Left ventricle myocardium inferior (tissue), 1 donor: ENCODE data around the gene UBE2D3. TPM values are rescaled to one million over a fixed set of nuclear protein-coding genes. Genes with fewer than 3 reads are reported as not detected.

Source experiments
- DNase-seq: peaks from one replicate; pipeline ENCODE4 v3.0.0-alpha.2; 2020
- H3K27ac ChIP-seq: fragments of 200-600 bp; replicated peaks from 2 replicates; pipeline ENCODE4 v1.8.0; 2021
- H3K27me3 ChIP-seq: fragments of 200-600 bp; 2 replicates; pipeline ENCODE4 v1.8.0; 2021; ENCODE audit warnings: low read depth
- H3K36me3 ChIP-seq: fragments of 200-600 bp; 2 replicates; pipeline ENCODE4 v1.8.0; 2021
- H3K4me1 ChIP-seq: fragments of 200-600 bp; 2 replicates; pipeline ENCODE4 v1.8.0; 2021
- H3K4me3 ChIP-seq: fragments of 200-600 bp; 2 replicates; pipeline ENCODE4 v1.8.0; 2021; ENCODE audit warnings: mild to moderate bottlenecking, moderate library complexity
- H3K9me3 ChIP-seq: fragments of 200-600 bp; replicated peaks from 2 replicates; pipeline ENCODE4 v1.8.0; 2021
- CTCF ChIP-seq: fragments of 200-600 bp; IDR thresholded peaks from 2 replicates; pipeline ENCODE4 v1.8.0; 2021; ENCODE audit warnings: antibody characterized with exemption, mild to moderate bottlenecking, borderline replicate concordance
- intact Hi-C: fragments of 100-400 bp; cut with micrococcal nuclease; formaldehyde crosslinking; loops from one replicate; pipeline ENCODE4 v1.11.0; 2022
- total RNA-seq: library from RNA; stranded (reverse); fragmentation: NEBNext Ultra II Directional; extraction: Animal tissue kit (Norgen Biotek cat#: 25700); gene quantifications from one replicate; pipeline ENCODE4 v1.2.1, GENCODE V29; 2021
- donor health status: DM: no; HTN: yes; CAD: no; lungs with severe emphysema.

The UBE2D3 gene
- total RNA-seq, 1 donor from 2014 or later = 251 TPM

DNA sequence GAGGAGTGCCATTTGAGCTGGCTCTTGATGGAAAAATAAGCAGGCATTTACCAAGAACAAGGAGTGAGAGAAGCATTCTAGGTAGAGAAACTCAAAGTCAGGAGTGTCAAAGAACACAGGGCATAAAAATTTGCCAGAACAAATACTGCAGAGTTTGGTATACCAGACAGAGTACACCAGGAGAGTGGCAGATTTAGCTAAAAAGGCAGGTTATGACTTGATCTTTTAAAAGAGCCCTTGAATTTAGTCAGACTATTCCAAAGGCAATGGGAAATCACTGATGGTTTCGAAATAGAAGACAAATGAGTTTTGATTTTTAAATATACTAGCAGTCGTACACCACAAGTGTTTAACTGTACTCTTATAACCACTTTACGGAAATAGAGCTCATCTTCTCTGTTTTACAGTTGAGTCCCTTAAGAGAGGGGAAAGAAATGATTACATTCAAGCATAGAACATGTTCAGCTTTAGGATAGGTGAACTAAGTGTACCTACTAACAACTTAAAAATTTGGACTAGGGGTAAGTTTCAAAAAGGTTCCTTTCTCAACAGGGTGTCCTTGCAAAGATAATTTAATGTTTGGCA is 10.2 kb downstream of the UBE2D3 start:
- Histone ChIP-seq H3K27me3 (no peaks in the 10 kb centered on the region), H3K4me3 (peak overlapping the region; percentile 27), H3K27ac (no peak overlapping the region), H3K36me3 (no peaks in the 10 kb centered on the region), H3K9me3 (no peaks in the 10 kb centered on the region), H3K4me1 (peaks cover 100% of the 10 kb centered on the region)
- intact Hi-C loops = no loop called here
- no peak for DNase-seq
- TF ChIP-seq CTCF = no peak

- peaks cover 100% of the 10 kb centered on the region for H3K4me1 ChIP-seq
- no peak overlapping the region for H3K27ac ChIP-seq
- H3K4me3 ChIP-seq = no peak overlapping the region
- no peaks in the 10 kb centered on the region for H3K9me3 ChIP-seq
- H3K36me3 ChIP-seq = no peaks in the 10 kb centered on the region
- intact Hi-C loops = no loop called here
- no peak for DNase-seq
- H3K27me3 ChIP-seq = no peaks in the 10 kb centered on the region
- TF ChIP-seq CTCF = no peak
These were observed 11.4 kb downstream of the UBE2D3 start for GRCh38 chr4:102815981-102816380.

DNA sequence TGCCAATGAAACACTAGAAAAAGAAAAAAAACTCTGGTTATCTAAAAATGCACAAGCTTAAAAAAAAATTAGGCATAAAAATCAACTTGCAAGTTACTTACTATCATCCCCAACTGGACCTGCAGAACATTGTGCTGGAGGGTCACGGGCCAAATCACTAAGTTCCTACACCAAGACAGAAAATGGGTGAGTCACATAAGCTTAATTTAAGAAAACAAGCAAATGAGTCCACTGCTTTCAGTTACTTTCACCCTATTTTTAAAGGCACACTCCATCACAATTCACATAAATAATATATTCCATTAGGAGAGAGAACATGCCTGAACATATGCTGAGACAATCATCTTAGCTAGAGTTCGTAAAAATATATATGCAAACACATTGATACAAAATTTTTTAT is 17.7 kb downstream of the UBE2D3 start:
- H3K27ac ChIP-seq = peak overlapping the region; percentile 52
- no peak for DNase-seq
- intact Hi-C loops = no loop called here
- no peaks in the 10 kb centered on the region for H3K9me3 ChIP-seq
- no peaks in the 10 kb centered on the region for H3K27me3 ChIP-seq
- H3K4me1 ChIP-seq = peaks cover 89% of the 10 kb centered on the region
- H3K4me3 ChIP-seq = no peak overlapping the region
- H3K36me3 ChIP-seq = peaks cover 30% of the 10 kb centered on the region
- no peak for TF ChIP-seq CTCF

DNA sequence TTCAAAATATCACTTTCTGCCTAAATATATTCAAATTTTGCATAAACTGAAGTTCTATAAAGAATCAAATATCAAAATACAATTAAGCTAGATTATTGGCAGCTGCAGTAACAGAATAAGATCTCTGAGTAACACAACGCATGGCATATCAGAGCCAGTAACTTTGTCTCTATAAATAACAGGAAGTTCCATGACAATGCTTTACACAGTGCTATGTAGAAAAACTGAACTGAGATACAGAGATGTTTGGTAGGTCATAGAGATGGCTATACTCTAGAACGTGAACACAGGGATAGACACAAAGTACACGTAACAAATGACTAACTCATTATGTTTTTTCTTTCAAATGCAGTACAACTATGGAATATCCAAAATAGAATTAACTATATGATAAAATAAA is 18.2 kb downstream of the UBE2D3 start:
- Histone ChIP-seq H3K4me3 (no peak overlapping the region), H3K4me1 (peaks cover 84% of the 10 kb centered on the region), H3K36me3 (peaks cover 32% of the 10 kb centered on the region), H3K9me3 (no peaks in the 10 kb centered on the region), H3K27me3 (no peaks in the 10 kb centered on the region), H3K27ac (peak overlapping the region; percentile 52)
- TF ChIP-seq CTCF = no peak
- DNase-seq = no peak
- intact Hi-C loops = no loop called here

DNA sequence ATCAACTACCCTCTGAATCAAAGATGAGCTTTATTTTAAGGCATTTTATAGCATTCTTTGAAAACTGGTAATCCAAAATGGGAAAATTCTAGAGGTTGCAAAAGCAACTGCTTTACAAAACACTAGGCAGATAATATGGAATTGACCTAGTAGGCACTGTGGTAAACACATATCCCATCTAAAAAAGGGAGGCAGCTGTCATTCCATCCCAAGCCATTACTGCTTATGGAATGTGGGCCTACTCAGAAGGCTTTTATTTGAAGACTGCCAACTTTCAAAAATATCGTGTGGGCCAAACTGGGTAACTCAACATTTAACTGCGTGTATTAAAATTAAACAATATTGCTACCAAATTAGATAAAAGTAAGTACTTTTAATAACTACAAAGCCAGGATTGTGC is 19.3 kb downstream of the UBE2D3 start:
- DNase-seq = no peak
- no peaks in the 10 kb centered on the region for H3K9me3 ChIP-seq
- H3K36me3 ChIP-seq = peaks cover 42% of the 10 kb centered on the region
- no peaks in the 10 kb centered on the region for H3K27me3 ChIP-seq
- no peak overlapping the region for H3K4me3 ChIP-seq
- H3K27ac ChIP-seq = peak overlapping the region; percentile 16
- intact Hi-C loops = no loop called here
- H3K4me1 ChIP-seq = peaks cover 72% of the 10 kb centered on the region
- TF ChIP-seq CTCF = no peak
